ENCODE measurements around the gene SKOR1. TPM values are rescaled to one million over a fixed set of nuclear protein-coding genes. Genes with fewer than 3 reads are reported as not detected.

Gene SKOR1
- total RNA-seq, 4 donors from 2014 or later: 0.27 to 0.79 TPM; not detected in 2

- peaks cover 0 to 14% (median 5%) of the 10 kb centered on the region in 4 donors for H3K4me1 ChIP-seq
- no peak for DNase-seq
- no peaks in the 10 kb centered on the region for H3K9me3 ChIP-seq
- H3K27ac ChIP-seq: no peak overlapping the region
- 89 to 91% methylated on average over 3 to 11 of the region's 11 CpGs for WGBS, 2 donors (ENCODE audit: low coverage in 1 of 2)
- in situ Hi-C loops (cut with MboI; ENCODE audit: low pct_ligation_motif_present in 1 of 4, low pct_unique_long_range_greater_than_20kb in 1 of 4, low sequenced_read_pairs in 3 of 4): no loop called here
- no peak for TF ChIP-seq POLR2A (IDR thresholded peaks at IDR 0.05)
- TF ChIP-seq POLR2AphosphoS5 (IDR thresholded peaks at IDR 0.05): no peak
- intact Hi-C loops (cut with DNase I; ENCODE audit: low total_unique reads): no loop called here
- no peak overlapping the region for H3K4me3 ChIP-seq
- no peaks in the 10 kb centered on the region for H3K36me3 ChIP-seq
- no peaks in the 10 kb centered on the region for H3K27me3 ChIP-seq
Observed at GRCh38 chr15:67879440-67880129, 54.3 kb downstream of the SKOR1 start.

GRCh38 chr15:67880651-67881182, 55.4 kb downstream of the SKOR1 start:
- no peaks in the 10 kb centered on the region for H3K9me3 ChIP-seq
- TF ChIP-seq POLR2AphosphoS5 (IDR thresholded peaks at IDR 0.05): no peak
- no peak for TF ChIP-seq EP300 (IDR thresholded peaks at IDR 0.05; ENCODE audit: low read depth)
- no peak for TF ChIP-seq POLR2A (IDR thresholded peaks at IDR 0.05)
- TF ChIP-seq CTCF (IDR thresholded peaks at IDR 0.05): no peak
- no peak for DNase-seq
- intact Hi-C loops (cut with DNase I; ENCODE audit: low total_unique reads) (no loop called here), in situ Hi-C loops (cut with MboI; ENCODE audit: low pct_ligation_motif_present in 1 of 4, low pct_unique_long_range_greater_than_20kb in 1 of 4, low sequenced_read_pairs in 3 of 4) (no loop called here)
- WGBS, 2 donors (ENCODE audit: low coverage in 1 of 2): 74 to 94% methylated on average over 2 to 3 of the region's 3 CpGs
- no peaks in the 10 kb centered on the region for H3K27me3 ChIP-seq
- H3K4me3 ChIP-seq: no peak overlapping the region
- H3K36me3 ChIP-seq: no peaks in the 10 kb centered on the region
- H3K27ac ChIP-seq: no peak overlapping the region
- peaks cover 0 to 23% (median 13%) of the 10 kb centered on the region in 4 donors for H3K4me1 ChIP-seq

- 78 to 90% methylated on average over 8 of the region's 8 CpGs for WGBS, 2 donors (ENCODE audit: low coverage in 1 of 2)
- intact Hi-C loops (cut with DNase I; ENCODE audit: low total_unique reads) (loop anchor here (1.0 kb wide), 1 partner anchor 13 kb away; no protein-coding TSS in a partner anchor), in situ Hi-C loops (cut with MboI; ENCODE audit: low pct_ligation_motif_present in 1 of 4, low pct_unique_long_range_greater_than_20kb in 1 of 4, low sequenced_read_pairs in 3 of 4) (no loop called here)
- H3K27ac ChIP-seq: peak overlapping the region; percentile 4 to 87 (median 79)
- no peaks in the 10 kb centered on the region for H3K27me3 ChIP-seq
- no peaks in the 10 kb centered on the region for H3K36me3 ChIP-seq
- H3K4me3 ChIP-seq: no peak overlapping the region
- no peaks in the 10 kb centered on the region for H3K9me3 ChIP-seq
- DNase-seq: no peak
- H3K4me1 ChIP-seq: peaks cover 0 to 28% (median 15%) of the 10 kb centered on the region in 4 donors
- TF ChIP-seq POLR2A (IDR thresholded peaks at IDR 0.05): no peak
Observed at GRCh38 chr15:67882487-67883233, 57.4 kb downstream of the SKOR1 start.

GRCh38 chr15:67883234-67883773, 58.0 kb downstream of the SKOR1 start:
- WGBS, 2 donors (ENCODE audit: low coverage in 1 of 2): 76 to 80% methylated on average over 2 to 10 of the region's 10 CpGs
- in situ Hi-C loops (cut with MboI; ENCODE audit: low pct_ligation_motif_present in 1 of 4, low pct_unique_long_range_greater_than_20kb in 1 of 4, low sequenced_read_pairs in 3 of 4) (no loop called here), intact Hi-C loops (cut with DNase I; ENCODE audit: low total_unique reads) (no loop called here)
- Histone ChIP-seq H3K27ac (peak overlapping the region; percentile 4 to 87 (median 79)), H3K9me3 (no peaks in the 10 kb centered on the region), H3K4me3 (no peak overlapping the region), H3K36me3 (no peaks in the 10 kb centered on the region), H3K27me3 (no peaks in the 10 kb centered on the region), H3K4me1 (peaks cover 0 to 28% (median 15%) of the 10 kb centered on the region in 4 donors)
- no peak for DNase-seq
- TF ChIP-seq POLR2A (IDR thresholded peaks at IDR 0.05): no peak
- no peak for TF ChIP-seq CTCF (IDR thresholded peaks at IDR 0.05)
- no peak for TF ChIP-seq POLR2AphosphoS5 (IDR thresholded peaks at IDR 0.05)
- TF ChIP-seq EP300 (IDR thresholded peaks at IDR 0.05; ENCODE audit: low read depth): no peak

- DNase-seq: no peak
- H3K4me1 ChIP-seq: peaks cover 0 to 28% (median 15%) of the 10 kb centered on the region in 4 donors
- H3K27ac ChIP-seq: peak overlapping the region; percentile 77 to 87 (median 82)
- no peaks in the 10 kb centered on the region for H3K9me3 ChIP-seq
- TF ChIP-seq POLR2A (IDR thresholded peaks at IDR 0.05): no peak
- no peak for TF ChIP-seq POLR2AphosphoS5 (IDR thresholded peaks at IDR 0.05)
- no peak for TF ChIP-seq EP300 (IDR thresholded peaks at IDR 0.05; ENCODE audit: low read depth)
- TF ChIP-seq CTCF (IDR thresholded peaks at IDR 0.05): no peak
- intact Hi-C loops (cut with DNase I; ENCODE audit: low total_unique reads): no loop called here
- 75 to 80% methylated on average over 2 to 6 of the region's 6 CpGs for WGBS, 2 donors (ENCODE audit: low coverage in 1 of 2)
- no peaks in the 10 kb centered on the region for H3K27me3 ChIP-seq
- no peaks in the 10 kb centered on the region for H3K36me3 ChIP-seq
- in situ Hi-C loops (cut with MboI; ENCODE audit: low pct_ligation_motif_present in 1 of 4, low pct_unique_long_range_greater_than_20kb in 1 of 4, low sequenced_read_pairs in 3 of 4): no loop called here
- H3K4me3 ChIP-seq: peak overlapping the region in 3 of 4 donors; percentile 40 to 51 (median 41)
Observed at GRCh38 chr15:67884009-67884408, 58.7 kb downstream of the SKOR1 start.

All from transverse colon (tissue), 4 donors.